Measurements from ENCODE around the gene SULT1A2.
"Not testable (repeated sequence)": the region's sequence is repeated elsewhere in the genome, so short reads cannot be mapped to it uniquely, and the experiment has no call there.

SULT1A2 gene

GRCh38 chr16:28621481-28622155 is 24.8 kb upstream of the SULT1A2 start:
- no peak overlapping the region for H4K8ac ChIP-seq (ENCODE audit: low read depth, low read length)
- no peaks in the 10 kb centered on the region for H3K9me3 ChIP-seq (ENCODE audit: insufficient read depth, low read depth, low read length)
- no peak overlapping the region for H2BK5ac ChIP-seq (ENCODE audit: low read depth, low read length, poor library complexity)
- H3K23ac ChIP-seq (ENCODE audit: low read length), result no peak overlapping the region
- no peak overlapping the region for H3K9ac ChIP-seq (ENCODE audit: low read length)
- WGBS (ENCODE audit: extremely low coverage, insufficient coverage, insufficient read length), result no CpG with 5 or more reads among the region's 7 CpGs
- no peaks in the 10 kb centered on the region for H3K27me3 ChIP-seq (ENCODE audit: insufficient read depth, low read length)
- no peak overlapping the region for H3K18ac ChIP-seq (ENCODE audit: low read length)
- H3K4me1 ChIP-seq (ENCODE audit: control insufficient read depth in 1 of 2, insufficient read depth in 2 of 2, low read length in 2 of 2), result no peaks in the 10 kb centered on the region
- no peak overlapping the region for H4K91ac ChIP-seq (ENCODE audit: low read depth, low read length)
- no peak overlapping the region for H3K4me3 ChIP-seq (ENCODE audit: low read depth, low read length)
- no peak overlapping the region for H3K4me2 ChIP-seq (ENCODE audit: low read length)
- H4K12ac ChIP-seq (ENCODE audit: low read depth, low read length), result no peak overlapping the region
- no peak overlapping the region for H2AFZ ChIP-seq (ENCODE audit: insufficient read depth, low read length, poor library complexity)
- no peak overlapping the region for H3K4ac ChIP-seq (ENCODE audit: low read depth, low read length)
- no peaks in the 10 kb centered on the region for H3K79me1 ChIP-seq (ENCODE audit: low read length)
- no peak overlapping the region for H3K14ac ChIP-seq (ENCODE audit: low read length)
- H3K36me3 ChIP-seq (ENCODE audit: control insufficient read depth in 1 of 2, insufficient read depth in 2 of 2, low read length in 2 of 2), result no peaks in the 10 kb centered on the region
- no peak overlapping the region for H2BK120ac ChIP-seq (ENCODE audit: insufficient read depth, low read length, poor library complexity)
- H2BK12ac ChIP-seq (ENCODE audit: low read length), result no peak overlapping the region
- H3K79me2 ChIP-seq (ENCODE audit: control insufficient read depth, insufficient read depth, low read length, poor library complexity), result no peaks in the 10 kb centered on the region
- no peak overlapping the region for H3K27ac ChIP-seq (ENCODE audit: low read depth, low read length)
- no peak overlapping the region for H2AK5ac ChIP-seq (ENCODE audit: low read length)
- no peak for DNase-seq

GRCh38 chr16:28620316-28620715 is 23.5 kb upstream of the SULT1A2 start:
- H4K91ac ChIP-seq (ENCODE audit: low read depth, low read length); H3K4ac ChIP-seq (ENCODE audit: low read depth, low read length); H4K8ac ChIP-seq (ENCODE audit: low read depth, low read length); H3K4me2 ChIP-seq (ENCODE audit: low read length); H4K12ac ChIP-seq (ENCODE audit: low read depth, low read length); H2AK5ac ChIP-seq (ENCODE audit: low read length); H2BK12ac ChIP-seq (ENCODE audit: low read length); H2BK5ac ChIP-seq (ENCODE audit: low read depth, low read length, poor library complexity); H3K14ac ChIP-seq (ENCODE audit: low read length); H2AFZ ChIP-seq (ENCODE audit: insufficient read depth, low read length, poor library complexity); H3K18ac ChIP-seq (ENCODE audit: low read length); H3K23ac ChIP-seq (ENCODE audit: low read length); H2BK120ac ChIP-seq (ENCODE audit: insufficient read depth, low read length, poor library complexity); H3K36me3 ChIP-seq (ENCODE audit: control insufficient read depth in 1 of 2, insufficient read depth in 2 of 2, low read length in 2 of 2); H3K9me3 ChIP-seq (ENCODE audit: insufficient read depth, low read depth, low read length); H3K79me1 ChIP-seq (ENCODE audit: low read length); H3K79me2 ChIP-seq (ENCODE audit: control insufficient read depth, insufficient read depth, low read length, poor library complexity); DNase-seq; H3K9ac ChIP-seq (ENCODE audit: low read length); H3K4me3 ChIP-seq (ENCODE audit: low read depth, low read length); H3K4me1 ChIP-seq (ENCODE audit: control insufficient read depth in 1 of 2, insufficient read depth in 2 of 2, low read length in 2 of 2); H3K27ac ChIP-seq (ENCODE audit: low read depth, low read length); H3K27me3 ChIP-seq (ENCODE audit: insufficient read depth, low read length): not testable (repeated sequence)
- WGBS (ENCODE audit: extremely low coverage, insufficient coverage, insufficient read length), result no CpG with 5 or more reads among the region's 1 CpG

GRCh38 chr16:28617874-28618273 is 21.0 kb upstream of the SULT1A2 start:
- Histone ChIP-seq H3K79me2 (ENCODE audit: control insufficient read depth, insufficient read depth, low read length, poor library complexity) (no peaks in the 10 kb centered on the region), H4K12ac (ENCODE audit: low read depth, low read length) (no peak overlapping the region), H3K4me1 (ENCODE audit: control insufficient read depth in 1 of 2, insufficient read depth in 2 of 2, low read length in 2 of 2) (no peaks in the 10 kb centered on the region), H3K23ac (ENCODE audit: low read length) (no peak overlapping the region), H3K18ac (ENCODE audit: low read length) (no peak overlapping the region), H2AK5ac (ENCODE audit: low read length) (no peak overlapping the region), H4K8ac (ENCODE audit: low read depth, low read length) (no peak overlapping the region), H4K91ac (ENCODE audit: low read depth, low read length) (no peak overlapping the region), H3K9ac (ENCODE audit: low read length) (no peak overlapping the region), H2AFZ (ENCODE audit: insufficient read depth, low read length, poor library complexity) (no peak overlapping the region), H3K79me1 (ENCODE audit: low read length) (no peaks in the 10 kb centered on the region), H3K4me2 (ENCODE audit: low read length) (no peak overlapping the region), H3K4me3 (ENCODE audit: low read depth, low read length) (no peak overlapping the region), H2BK5ac (ENCODE audit: low read depth, low read length, poor library complexity) (no peak overlapping the region), H2BK12ac (ENCODE audit: low read length) (no peak overlapping the region), H3K4ac (ENCODE audit: low read depth, low read length) (no peak overlapping the region), H3K27ac (ENCODE audit: low read depth, low read length) (no peak overlapping the region), H2BK120ac (ENCODE audit: insufficient read depth, low read length, poor library complexity) (no peak overlapping the region), H3K9me3 (ENCODE audit: insufficient read depth, low read depth, low read length) (no peaks in the 10 kb centered on the region), H3K27me3 (ENCODE audit: insufficient read depth, low read length) (no peaks in the 10 kb centered on the region), H3K36me3 (ENCODE audit: control insufficient read depth in 1 of 2, insufficient read depth in 2 of 2, low read length in 2 of 2) (no peaks in the 10 kb centered on the region), H3K14ac (ENCODE audit: low read length) (no peak overlapping the region)
- peak in 1 of 2 donors; percentile 17 for DNase-seq
- WGBS (ENCODE audit: extremely low coverage, insufficient coverage, insufficient read length), result no CpG with 5 or more reads among the region's 4 CpGs

- no peaks in the 10 kb centered on the region for H3K27me3 ChIP-seq (ENCODE audit: insufficient read depth, low read length)
- no peak overlapping the region for H4K8ac ChIP-seq (ENCODE audit: low read depth, low read length)
- no CpG with 5 or more reads among the region's 7 CpGs for WGBS (ENCODE audit: extremely low coverage, insufficient coverage, insufficient read length)
- H3K14ac ChIP-seq (ENCODE audit: low read length), result no peak overlapping the region
- H3K4me3 ChIP-seq (ENCODE audit: low read depth, low read length), result no peak overlapping the region
- H4K12ac ChIP-seq (ENCODE audit: low read depth, low read length), result no peak overlapping the region
- no peak overlapping the region for H4K91ac ChIP-seq (ENCODE audit: low read depth, low read length)
- H3K9me3 ChIP-seq (ENCODE audit: insufficient read depth, low read depth, low read length), result no peaks in the 10 kb centered on the region
- H3K18ac ChIP-seq (ENCODE audit: low read length), result no peak overlapping the region
- H2BK5ac ChIP-seq (ENCODE audit: low read depth, low read length, poor library complexity), result no peak overlapping the region
- no peak overlapping the region for H2AFZ ChIP-seq (ENCODE audit: insufficient read depth, low read length, poor library complexity)
- no peaks in the 10 kb centered on the region for H3K79me2 ChIP-seq (ENCODE audit: control insufficient read depth, insufficient read depth, low read length, poor library complexity)
- no peak overlapping the region for H3K9ac ChIP-seq (ENCODE audit: low read length)
- no peak overlapping the region for H3K4me2 ChIP-seq (ENCODE audit: low read length)
- no peak overlapping the region for H3K4ac ChIP-seq (ENCODE audit: low read depth, low read length)
- no peak overlapping the region for H3K27ac ChIP-seq (ENCODE audit: low read depth, low read length)
- no peaks in the 10 kb centered on the region for H3K79me1 ChIP-seq (ENCODE audit: low read length)
- H3K4me1 ChIP-seq (ENCODE audit: control insufficient read depth in 1 of 2, insufficient read depth in 2 of 2, low read length in 2 of 2), result no peaks in the 10 kb centered on the region
- no peak overlapping the region for H2BK12ac ChIP-seq (ENCODE audit: low read length)
- no peak overlapping the region for H2BK120ac ChIP-seq (ENCODE audit: insufficient read depth, low read length, poor library complexity)
- DNase-seq, result no peak
- no peaks in the 10 kb centered on the region for H3K36me3 ChIP-seq (ENCODE audit: control insufficient read depth in 1 of 2, insufficient read depth in 2 of 2, low read length in 2 of 2)
- H2AK5ac ChIP-seq (ENCODE audit: low read length), result no peak overlapping the region
- no peak overlapping the region for H3K23ac ChIP-seq (ENCODE audit: low read length)
Measured at GRCh38 chr16:28616636-28617035, 19.8 kb upstream of the SULT1A2 start.
